GM10266 (cell line): ENCODE data around the gene PEX11B.

Experiments used
- DNase-seq: peaks from one replicate; pipeline ENCODE4 v3.0.0; 2012; ENCODE audit errors: extremely low spot score
- CTCF ChIP-seq: IDR thresholded peaks from 2 replicates; pipeline ENCODE4 v1.5.1; 2012; ENCODE audit warnings: mild to moderate bottlenecking, low read depth; ENCODE audit not compliant: control insufficient read depth, insufficient read depth; ENCODE audit errors: missing control alignments

PEX11B gene

GRCh38 chr1:145901312-145902021 lies 17.1 kb downstream of the PEX11B start:
- no peak for DNase-seq

GRCh38 chr1:145898756-145899155 lies 19.8 kb downstream of the PEX11B start:
- DNase-seq, result no peak
- TF ChIP-seq CTCF, result no peak

More at GRCh38 chr1:145901312-145902021, 17.1 kb downstream of the PEX11B start:
- TF ChIP-seq CTCF, result no peak

- no peak for DNase-seq
- TF ChIP-seq CTCF, result no peak
Measured at GRCh38 chr1:145897969-145898368, 20.5 kb downstream of the PEX11B start.

GRCh38 chr1:145895471-145895870 lies 23.0 kb downstream of the PEX11B start:
- no peak for TF ChIP-seq CTCF
- no peak for DNase-seq

- TF ChIP-seq CTCF, result no peak
- no peak for DNase-seq
Measured at GRCh38 chr1:145893306-145894055, 25.0 kb downstream of the PEX11B start.

- no peak for DNase-seq
- TF ChIP-seq CTCF, result no peak
Measured at GRCh38 chr1:145892486-145893087, 25.9 kb downstream of the PEX11B start.
